Osteoblast (primary cell): ENCODE results near the gene PHPT1. TPM values are rescaled to one million over a fixed set of nuclear protein-coding genes. Genes with fewer than 3 reads are reported as not detected.

Source experiments
- DNase-seq: peaks from one replicate; pipeline ENCODE4 v3.0.0; 2011; ENCODE audit warnings: low spot score, mixed read lengths; ENCODE audit not compliant: insufficient read length; ENCODE audit errors: missing footprints
- H2AFZ ChIP-seq: 2 replicates; pipeline ENCODE4 v1.6.0; 2011; ENCODE audit warnings: mild to moderate bottlenecking, low read length
- H3K27ac ChIP-seq: 2 replicates; pipeline ENCODE4 v1.5.1; 2011; ENCODE audit warnings: mild to moderate bottlenecking, low read depth, low read length, moderate library complexity
- H3K27me3 ChIP-seq: 2 replicates; pipeline ENCODE4 v1.6.0; 2012; ENCODE audit warnings: mild to moderate bottlenecking, control low read depth, inconsistent platforms, low read length, moderate library complexity; ENCODE audit not compliant: insufficient read depth
- H3K36me3 ChIP-seq: 2 replicates; pipeline ENCODE4 v1.5.1; 2011; ENCODE audit warnings: mild to moderate bottlenecking, low read length, control low read depth, moderate library complexity; ENCODE audit not compliant: insufficient read depth
- H3K4me1 ChIP-seq: 2 replicates; pipeline ENCODE4 v1.5.1; 2011; ENCODE audit warnings: mild to moderate bottlenecking, low read length, control low read depth, moderate library complexity; ENCODE audit not compliant: insufficient read depth
- H3K4me2 ChIP-seq: 2 replicates; pipeline ENCODE4 v1.6.0; 2011; ENCODE audit warnings: mild to moderate bottlenecking, low read length; ENCODE audit not compliant: insufficient read depth
- H3K4me3 ChIP-seq: fragments of 200-600 bp; sonication (generic); 3 replicates; pipeline ENCODE4 v1.5.1; 2012; ENCODE audit warnings: mild to moderate bottlenecking, low read length, inconsistent platforms; ENCODE audit not compliant: insufficient read depth
- H3K79me2 ChIP-seq: 2 replicates; pipeline ENCODE4 v1.6.0; 2012; ENCODE audit warnings: mild to moderate bottlenecking, low read length, control low read depth, inconsistent platforms; ENCODE audit not compliant: insufficient read depth
- H3K9me3 ChIP-seq: 2 replicates; pipeline ENCODE4 v1.5.1; 2011; ENCODE audit warnings: low read depth, low read length, control low read depth
- H4K20me1 ChIP-seq: 2 replicates; pipeline ENCODE4 v1.6.0; 2012; ENCODE audit warnings: mild to moderate bottlenecking, low read length, control low read depth; ENCODE audit not compliant: insufficient read depth
- total RNA-seq: library from RNA; depleted of rRNA; stranded (reverse); fragments of >200 nt; gene quantifications from 2 replicates; pipeline ENCODE4 v1.2.3, GENCODE V29; 2012
- TF ChIP-seq, protein P1 (sequence below): IDR thresholded peaks from 2 replicates; pipeline ENCODE4 v1.5.1; 2011; ENCODE audit warnings: mild to moderate bottlenecking, low read depth, low read length, moderate library complexity; ENCODE audit errors: extremely low read depth

PHPT1 gene
- total RNA-seq, 1 donor: 59.0 TPM

DNA sequence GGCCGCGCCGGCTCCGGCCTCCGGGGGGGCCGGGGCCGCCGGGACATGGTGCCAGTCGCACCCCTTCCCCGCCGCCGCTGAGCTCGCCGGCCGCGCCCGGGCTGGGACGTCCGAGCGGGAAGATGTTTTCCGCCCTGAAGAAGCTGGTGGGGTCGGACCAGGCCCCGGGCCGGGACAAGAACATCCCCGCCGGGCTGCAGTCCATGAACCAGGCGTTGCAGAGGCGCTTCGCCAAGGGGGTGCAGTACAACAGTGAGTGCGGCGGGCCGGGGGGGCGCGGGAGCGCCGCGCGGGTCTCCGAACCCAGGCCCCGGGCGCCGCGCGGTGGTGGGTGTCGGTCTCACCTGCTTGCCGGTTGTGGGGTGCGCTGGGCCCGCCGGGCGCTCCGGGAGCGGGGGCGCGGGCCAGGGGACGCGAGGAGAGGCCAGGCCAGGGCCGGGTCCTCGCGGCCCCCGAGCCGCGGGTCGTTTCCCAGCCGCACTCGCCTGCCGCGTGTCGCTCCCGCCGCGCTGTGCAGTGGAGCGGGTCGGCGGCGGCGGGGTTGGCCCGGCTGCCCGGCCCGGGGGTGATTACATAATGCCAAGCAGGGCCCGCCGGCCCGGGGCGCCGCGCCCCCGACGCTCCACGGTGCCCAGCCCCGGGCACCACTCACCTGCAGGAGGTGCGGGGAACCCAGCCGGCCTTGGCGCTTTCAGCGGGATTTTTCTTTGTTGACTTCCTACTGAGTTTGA lies 41.0 kb upstream of the PHPT1 start:
- Histone ChIP-seq H3K79me2 (peaks cover 52% of the 10 kb centered on the region), H3K27ac (peak overlapping the region; percentile 53), H3K9me3 (no peaks in the 10 kb centered on the region), H2AFZ (peak overlapping the region; percentile 62), H4K20me1 (peaks cover 19% of the 10 kb centered on the region), H3K36me3 (peaks cover 17% of the 10 kb centered on the region), H3K4me3 (peak overlapping the region; percentile 89), H3K4me2 (peak overlapping the region; percentile 99), H3K27me3 (no peaks in the 10 kb centered on the region), H3K4me1 (peaks cover 16% of the 10 kb centered on the region)
- TF ChIP-seq, protein P1, sequence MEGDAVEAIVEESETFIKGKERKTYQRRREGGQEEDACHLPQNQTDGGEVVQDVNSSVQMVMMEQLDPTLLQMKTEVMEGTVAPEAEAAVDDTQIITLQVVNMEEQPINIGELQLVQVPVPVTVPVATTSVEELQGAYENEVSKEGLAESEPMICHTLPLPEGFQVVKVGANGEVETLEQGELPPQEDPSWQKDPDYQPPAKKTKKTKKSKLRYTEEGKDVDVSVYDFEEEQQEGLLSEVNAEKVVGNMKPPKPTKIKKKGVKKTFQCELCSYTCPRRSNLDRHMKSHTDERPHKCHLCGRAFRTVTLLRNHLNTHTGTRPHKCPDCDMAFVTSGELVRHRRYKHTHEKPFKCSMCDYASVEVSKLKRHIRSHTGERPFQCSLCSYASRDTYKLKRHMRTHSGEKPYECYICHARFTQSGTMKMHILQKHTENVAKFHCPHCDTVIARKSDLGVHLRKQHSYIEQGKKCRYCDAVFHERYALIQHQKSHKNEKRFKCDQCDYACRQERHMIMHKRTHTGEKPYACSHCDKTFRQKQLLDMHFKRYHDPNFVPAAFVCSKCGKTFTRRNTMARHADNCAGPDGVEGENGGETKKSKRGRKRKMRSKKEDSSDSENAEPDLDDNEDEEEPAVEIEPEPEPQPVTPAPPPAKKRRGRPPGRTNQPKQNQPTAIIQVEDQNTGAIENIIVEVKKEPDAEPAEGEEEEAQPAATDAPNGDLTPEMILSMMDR: no peak
- peak; percentile 93 for DNase-seq

DNA sequence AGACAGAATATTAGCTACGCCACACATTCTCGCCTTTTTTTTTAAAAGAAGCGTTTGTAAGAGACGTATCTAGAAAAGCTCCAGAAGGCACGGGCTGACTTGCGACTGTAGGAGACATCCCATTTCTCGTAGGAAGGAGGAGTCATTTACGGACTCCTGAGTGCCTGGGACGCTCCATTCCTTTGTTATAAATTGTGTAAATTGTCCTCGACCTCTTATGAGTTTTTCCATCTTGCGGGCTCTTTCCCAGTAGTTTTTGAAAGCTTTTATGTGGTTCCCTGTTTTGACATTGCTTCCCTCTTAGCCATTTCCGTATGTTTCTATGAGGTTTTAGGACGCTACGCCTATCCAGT lies 40.4 kb upstream of the PHPT1 start:
- DNase-seq: peak; percentile 96
- peaks cover 20% of the 10 kb centered on the region for H3K36me3 ChIP-seq
- H2AFZ ChIP-seq: peak overlapping the region; percentile 72

DNA sequence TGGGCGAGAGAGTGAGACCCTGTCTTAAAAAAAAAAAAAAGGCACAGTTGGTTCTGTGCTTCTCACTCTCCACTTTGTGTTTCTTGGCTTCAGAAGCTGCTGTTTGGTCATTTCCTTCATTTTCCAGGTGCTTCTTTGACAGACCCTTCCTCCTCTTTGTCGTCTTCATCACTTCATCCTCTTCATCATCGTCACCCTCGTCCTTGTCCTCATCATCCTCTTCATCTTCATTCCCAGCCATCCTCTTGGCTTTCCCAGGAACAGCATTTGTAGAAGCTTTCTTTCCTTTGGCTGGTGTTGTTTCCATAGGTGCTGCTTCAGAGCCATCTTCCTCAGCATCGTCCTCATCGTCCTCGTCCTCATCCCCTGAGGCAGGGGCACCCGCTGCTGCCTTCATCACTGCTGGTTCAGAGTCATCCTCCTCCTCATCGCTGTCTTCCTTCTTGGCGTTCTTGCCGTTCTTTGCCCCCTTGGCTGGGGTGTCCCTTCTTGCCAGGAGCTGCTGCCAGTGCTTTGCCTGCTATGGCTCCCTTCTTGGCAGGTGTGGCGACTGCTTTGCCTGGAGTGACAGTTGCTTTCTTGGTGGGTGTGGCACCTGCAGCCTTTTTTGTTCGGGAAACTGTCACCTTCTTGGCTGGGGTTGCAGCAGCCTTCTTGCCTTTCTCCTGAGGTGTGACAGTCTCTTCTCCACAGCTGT lies 34.3 kb upstream of the PHPT1 start:
- Histone ChIP-seq H4K20me1 (peaks cover 21% of the 10 kb centered on the region), H3K36me3 (peaks cover 18% of the 10 kb centered on the region)

More for the DNA sequence above, 40.4 kb upstream of the PHPT1 start:
- Histone ChIP-seq H3K4me2 (peak overlapping the region; percentile 99), H3K4me1 (peaks cover 16% of the 10 kb centered on the region), H3K79me2 (peaks cover 56% of the 10 kb centered on the region), H3K27me3 (no peaks in the 10 kb centered on the region), H3K4me3 (peak overlapping the region; percentile 89), H4K20me1 (peaks cover 19% of the 10 kb centered on the region), H3K27ac (peak overlapping the region; percentile 37), H3K9me3 (no peaks in the 10 kb centered on the region)
- TF ChIP-seq, protein P1: no peak

DNA sequence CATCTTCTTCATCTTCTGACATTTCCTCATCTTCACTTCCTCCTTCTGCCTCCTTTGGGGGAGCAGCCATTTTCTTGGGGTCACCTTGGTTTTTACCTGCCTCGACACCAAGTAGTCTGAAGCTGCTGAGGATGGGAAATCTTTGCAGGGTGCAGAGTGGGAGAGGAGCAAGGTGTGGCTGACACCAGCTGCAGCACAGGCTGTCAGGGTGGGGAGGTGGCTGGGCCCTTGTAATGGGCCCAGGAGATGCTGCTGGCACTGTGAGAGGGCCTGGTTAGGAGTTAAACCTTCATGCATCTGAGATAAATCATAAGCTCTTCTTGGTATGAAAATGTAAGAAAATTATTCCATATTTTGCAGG lies 33.8 kb upstream of the PHPT1 start:
- Histone ChIP-seq H3K9me3 (no peaks in the 10 kb centered on the region), H3K4me3 (no peak overlapping the region), H3K79me2 (peaks cover 60% of the 10 kb centered on the region), H4K20me1 (peaks cover 18% of the 10 kb centered on the region), H2AFZ (no peak overlapping the region), H3K4me2 (no peak overlapping the region), H3K4me1 (no peaks in the 10 kb centered on the region), H3K27me3 (no peaks in the 10 kb centered on the region), H3K27ac (no peak overlapping the region), H3K36me3 (peaks cover 14% of the 10 kb centered on the region)
- TF ChIP-seq, protein P1: no peak
- no peak for DNase-seq

More for the DNA sequence above, 34.3 kb upstream of the PHPT1 start:
- peaks cover 4% of the 10 kb centered on the region for H3K4me1 ChIP-seq
- no peaks in the 10 kb centered on the region for H3K9me3 ChIP-seq
- no peak overlapping the region for H3K27ac ChIP-seq
- no peak overlapping the region for H2AFZ ChIP-seq
- no peaks in the 10 kb centered on the region for H3K27me3 ChIP-seq
- H3K4me3 ChIP-seq: no peak overlapping the region
- DNase-seq: no peak
- H3K79me2 ChIP-seq: peaks cover 65% of the 10 kb centered on the region
- TF ChIP-seq, protein P1: no peak
- no peak overlapping the region for H3K4me2 ChIP-seq
